ENCODE measurements around the gene HAO2.
A peak's percentile ranks its signal among the peaks of the same experiment; 100 is the strongest.
"Not testable (repeated sequence)": the region's sequence is repeated elsewhere in the genome, so short reads cannot be mapped to it uniquely, and the experiment has no call there.

The HAO2 gene

DNA sequence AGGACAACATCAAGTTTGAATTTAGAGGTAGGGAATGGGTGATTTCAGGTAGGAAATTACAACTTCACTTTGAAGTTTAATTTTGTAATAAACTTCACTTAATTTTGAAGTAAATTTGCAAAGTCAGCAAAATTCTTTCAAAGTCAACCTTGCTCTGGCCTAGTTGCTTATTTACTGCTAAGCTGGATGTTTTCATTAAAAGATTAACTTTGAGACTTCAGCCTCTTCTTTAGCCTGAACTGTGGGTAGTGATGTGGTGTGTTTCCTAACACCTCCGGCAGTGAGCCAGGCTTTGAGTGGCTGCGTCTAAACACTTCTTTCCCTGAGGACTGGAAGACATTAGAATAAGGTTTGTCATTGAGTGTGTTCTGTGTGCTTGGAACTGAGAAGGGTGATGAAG, at the start of gene HAO2:
TSS of gene HAO2 (plus strand) at position 232 of the 400 bp plus-strand sequence. CDS start 12,301 bp downstream, outside the sequence.
- DNase-seq, result no peak

GRCh38 chr1:119320100-119320499, 48.5 kb upstream of the HAO2 start:
- DNase-seq, result no peak

GRCh38 chr1:119321666-119322419, 46.7 kb upstream of the HAO2 start:
- no peak for DNase-seq

GRCh38 chr1:119323216-119323982, 45.2 kb upstream of the HAO2 start:
- no peak for DNase-seq

GRCh38 chr1:119324198-119324597, 44.4 kb upstream of the HAO2 start:
- no peak for DNase-seq

GRCh38 chr1:119326251-119326650, 42.3 kb upstream of the HAO2 start:
- DNase-seq, result no peak

DNA sequence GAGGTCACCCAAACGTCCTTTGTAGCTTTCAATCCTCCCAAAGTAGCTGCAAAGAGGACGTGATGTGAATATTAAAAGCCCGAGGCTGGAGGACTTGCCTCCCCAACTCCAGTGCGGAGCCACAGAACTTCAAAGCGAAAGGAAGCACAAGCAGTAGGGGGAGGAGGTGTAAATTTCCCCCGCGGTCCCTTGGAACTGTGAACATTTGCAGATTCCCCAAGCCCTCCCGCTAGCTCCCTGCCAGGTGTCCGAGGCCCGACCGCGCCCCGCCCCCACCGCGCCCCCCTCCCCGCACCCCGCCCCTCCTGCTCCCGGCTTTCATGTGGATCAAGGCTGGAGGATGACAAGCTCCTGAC, 41.5 kb upstream of the HAO2 start:
- no peak for DNase-seq

DNA sequence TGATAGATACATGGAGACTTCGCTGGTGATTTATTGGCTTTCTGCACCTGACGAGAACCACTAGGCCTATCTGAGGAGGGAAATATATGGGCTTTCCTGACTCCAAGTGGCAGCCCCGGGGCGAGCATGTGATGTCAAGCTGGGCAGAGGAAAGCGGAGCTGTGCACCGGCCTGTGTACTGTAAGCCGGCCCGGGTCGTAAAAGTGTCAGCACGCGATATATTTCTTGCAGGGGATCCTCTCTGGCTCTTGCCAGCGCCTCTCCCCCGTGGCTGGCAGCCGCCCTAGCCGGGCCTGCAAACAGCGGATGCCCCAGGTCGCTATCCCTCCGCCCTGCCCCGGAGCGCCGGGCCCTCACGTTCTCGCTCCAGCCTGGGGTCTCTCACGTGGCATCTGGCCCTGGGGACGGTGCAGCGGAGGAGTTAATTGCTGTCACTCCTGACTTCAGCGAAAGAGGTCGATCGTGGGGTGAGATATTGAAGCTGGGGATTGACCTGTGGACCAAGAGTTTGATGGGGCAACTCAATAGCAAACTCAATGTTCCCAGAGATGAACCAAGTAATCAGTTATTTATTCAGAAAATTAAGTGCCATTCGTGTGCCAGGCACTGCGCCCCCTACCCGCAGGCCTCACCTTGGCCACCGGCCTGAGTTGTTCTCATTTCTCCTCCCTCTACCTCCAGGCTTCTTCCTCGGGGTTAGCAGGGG, 41.0 kb upstream of the HAO2 start:
- peak; percentile 4 to 17 for DNase-seq

DNA sequence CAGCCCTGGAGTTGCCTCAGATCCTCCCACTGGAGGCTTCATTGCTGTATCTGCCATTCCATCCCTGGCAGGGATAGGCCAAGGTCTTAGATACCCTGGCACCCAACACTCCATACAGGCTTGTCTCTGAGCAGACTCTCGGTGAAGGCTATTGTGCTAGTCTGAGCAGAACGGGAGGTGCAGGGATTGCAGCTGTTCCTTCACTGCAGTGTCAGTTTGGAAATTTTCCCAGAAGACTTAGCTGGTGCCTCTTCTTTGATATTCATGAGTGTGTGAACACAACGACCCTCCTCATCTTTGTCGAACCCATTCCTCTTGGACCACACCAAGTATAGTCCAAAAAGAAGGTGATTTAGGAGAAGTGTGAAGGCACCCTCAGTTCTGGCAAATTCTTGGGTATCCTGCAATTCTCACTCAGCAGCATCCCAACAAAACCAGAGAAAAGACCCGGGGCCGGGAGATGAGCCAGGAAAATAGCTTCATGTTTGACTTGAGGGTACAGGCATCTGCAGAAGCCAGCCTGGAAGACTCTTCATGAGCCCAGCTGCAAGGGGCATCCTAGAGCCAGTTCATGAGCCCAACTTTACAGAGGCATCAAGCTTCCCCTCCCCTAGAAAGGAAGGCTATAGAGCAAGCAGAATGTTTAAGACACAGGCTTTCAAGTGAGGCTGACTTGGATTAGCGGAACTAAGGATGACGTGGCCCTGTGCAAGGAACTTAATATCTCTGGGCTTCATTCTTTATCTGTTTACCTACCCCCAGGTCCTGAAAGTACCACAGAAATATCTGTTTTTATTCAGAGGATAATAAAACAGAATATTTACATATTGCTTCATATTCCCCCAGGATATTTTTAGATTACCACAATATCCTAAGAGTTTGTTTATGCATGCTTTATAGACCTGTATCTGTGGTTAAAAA, 38.8 kb upstream of the HAO2 start:
- DNase-seq, result no peak

DNA sequence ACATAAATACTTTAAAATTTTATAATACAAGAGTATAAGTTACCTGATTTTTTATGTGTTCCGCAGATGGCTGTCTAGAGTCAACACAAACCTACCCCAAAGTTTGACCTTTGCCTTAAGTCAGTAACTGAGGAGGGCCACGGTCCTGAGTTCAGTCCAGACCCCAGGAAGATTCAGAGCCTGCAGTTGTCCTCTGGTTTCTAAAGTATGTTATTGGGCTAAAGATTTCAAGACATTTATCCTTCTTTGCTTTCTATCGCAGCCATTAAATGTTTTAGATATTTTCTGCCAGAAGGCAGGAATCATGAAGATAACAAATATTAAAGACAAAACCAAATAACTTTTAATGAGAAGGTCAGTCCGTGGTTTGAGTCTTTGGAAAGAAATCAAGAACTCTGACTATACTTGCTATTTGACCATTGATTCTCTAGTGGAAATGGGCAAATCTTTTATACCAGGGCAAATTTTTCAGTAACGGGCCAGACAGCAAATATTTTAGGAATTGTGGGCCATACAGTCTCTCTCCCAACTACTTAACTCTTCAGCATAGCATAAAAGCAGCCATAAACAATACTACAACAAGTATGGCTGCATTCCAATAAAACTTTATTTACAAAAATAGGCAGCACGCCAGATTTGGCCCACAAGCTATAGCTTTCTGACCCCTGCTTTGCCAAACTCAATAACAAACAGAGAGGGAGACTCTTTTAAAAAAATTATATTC, 38.0 kb upstream of the HAO2 start:
- DNase-seq, result no peak

DNA sequence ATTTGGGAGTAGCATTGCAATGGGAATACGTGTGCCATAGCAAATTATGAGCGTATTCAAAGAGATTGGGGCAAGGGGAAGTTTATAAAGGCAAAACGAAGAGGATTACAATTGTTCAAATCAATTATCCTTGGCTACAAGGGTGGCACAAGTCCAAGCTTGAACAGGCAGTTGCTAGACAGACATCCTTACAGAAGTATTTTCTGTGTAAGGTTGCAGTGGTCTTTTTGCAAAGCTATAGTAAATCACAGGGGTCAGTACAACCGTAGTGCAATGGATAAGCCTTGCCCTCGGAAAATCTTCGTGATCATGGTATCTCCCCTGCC, 37.4 kb upstream of the HAO2 start:
- no peak for DNase-seq

- no peak for DNase-seq
Measured at GRCh38 chr1:119331915-119332314, 36.7 kb upstream of the HAO2 start.

GRCh38 chr1:119332622-119333021, 36.0 kb upstream of the HAO2 start:
- DNase-seq, result no peak

DNA sequence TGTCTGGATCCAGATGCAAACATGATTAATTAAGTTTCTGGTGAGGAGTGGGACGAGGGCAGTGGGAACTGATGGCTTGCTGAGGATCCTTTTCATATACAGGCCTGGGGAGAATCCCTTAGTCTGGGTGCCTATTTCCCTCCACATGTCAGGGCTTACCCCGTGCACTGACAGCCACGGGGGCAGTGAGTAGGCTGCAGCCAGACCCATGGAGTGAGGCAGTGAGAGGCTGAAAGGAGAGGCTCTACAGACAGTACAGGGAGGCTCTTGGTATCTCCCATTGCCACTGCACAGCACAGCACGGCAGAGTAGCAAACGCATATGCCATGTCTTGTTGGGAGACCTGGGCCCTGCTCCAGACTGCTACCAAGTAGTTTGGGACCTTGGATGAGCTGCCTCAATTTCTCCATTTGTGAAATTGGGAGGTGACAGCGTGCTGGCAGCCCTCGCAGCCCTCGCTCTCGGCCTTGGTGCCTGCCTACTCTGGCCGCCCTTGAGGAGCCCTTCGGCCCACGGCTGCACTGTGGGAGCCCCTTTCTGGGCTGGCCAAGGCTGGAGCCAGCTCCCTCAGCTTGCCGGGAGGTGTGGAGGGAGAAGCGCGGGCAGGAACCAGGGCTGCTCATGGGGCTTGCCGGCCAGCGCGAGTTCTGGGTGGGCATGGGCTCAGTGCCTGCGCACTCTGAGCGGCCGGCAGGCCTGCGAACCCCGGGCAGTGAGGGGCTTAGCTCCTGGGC, 35.3 kb upstream of the HAO2 start:
- no peak for DNase-seq

GRCh38 chr1:119333897-119334250, 34.7 kb upstream of the HAO2 start:
- DNase-seq, result not testable (repeated sequence)

GRCh38 chr1:119336848-119337247, 31.7 kb upstream of the HAO2 start:
- no peak for DNase-seq

GRCh38 chr1:119338004-119338403, 30.6 kb upstream of the HAO2 start:
- no peak for DNase-seq

- DNase-seq, result no peak
Measured at GRCh38 chr1:119338757-119339156, 29.8 kb upstream of the HAO2 start.

DNA sequence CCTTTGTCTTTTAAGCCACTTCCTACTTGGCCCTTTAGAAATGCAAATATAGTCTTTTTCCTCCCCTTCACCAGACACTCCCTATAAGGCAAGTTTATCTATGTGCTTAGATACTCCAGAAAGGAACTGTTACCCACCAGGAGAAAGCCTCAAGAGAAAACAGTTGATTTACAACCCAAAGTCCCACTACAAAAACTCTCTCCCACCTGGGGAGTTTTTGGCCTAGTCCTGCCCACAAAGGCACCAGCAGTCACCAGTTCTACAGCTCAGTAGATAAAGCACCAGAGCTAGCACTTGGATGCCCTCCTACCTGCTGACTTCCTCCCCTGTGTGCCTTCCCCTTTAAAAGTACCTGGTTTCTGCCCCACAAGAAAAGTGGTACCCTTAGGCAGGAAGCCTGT, 27.7 kb upstream of the HAO2 start:
- no peak for DNase-seq

DNA sequence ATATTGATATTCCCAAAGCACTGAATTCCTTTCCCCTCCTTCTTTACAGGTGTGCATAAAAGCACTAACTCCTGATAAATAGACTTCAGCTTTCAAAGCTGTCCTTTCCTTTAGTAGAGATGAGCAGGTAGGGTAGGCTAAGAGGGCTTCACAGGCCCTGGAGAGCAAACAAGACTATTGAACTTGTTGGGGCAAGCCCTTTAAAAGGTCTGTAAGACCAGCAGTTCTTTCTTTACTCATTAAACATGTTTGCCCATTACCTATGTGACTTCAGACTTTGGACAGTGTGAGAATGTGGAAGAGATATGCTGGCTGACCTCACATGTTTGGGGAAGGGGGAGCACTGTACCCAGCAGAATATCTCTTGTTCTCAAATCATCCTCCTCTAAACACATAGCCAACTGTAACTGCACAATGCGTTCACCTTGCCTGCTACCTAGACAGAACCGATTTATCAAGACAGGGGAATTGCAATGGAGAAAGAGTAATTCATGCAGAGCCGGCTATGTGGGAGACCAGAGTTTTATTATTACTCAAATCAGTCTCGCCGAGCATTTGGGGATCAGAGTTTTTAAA, 27.1 kb upstream of the HAO2 start:
- DNase-seq, result no peak

- no peak for DNase-seq
Measured at GRCh38 chr1:119345398-119345797, 23.2 kb upstream of the HAO2 start.

Measured in CD4-positive, alpha-beta T cell treated with Interleukin-1 beta for 1 hour (primary cell).